ENCODE results near the gene IL1R2. TPM values are rescaled to one million over a fixed set of nuclear protein-coding genes. Genes with fewer than 3 reads are reported as not detected.

IL1R2 gene
- total RNA-seq, 1 experiment from 2014 or later, result 10.1 TPM

- Histone ChIP-seq H3K36me3 (ENCODE audit: control insufficient read depth, insufficient read depth, low read length) (no peaks in the 10 kb centered on the region), H3K4me1 (no peaks in the 10 kb centered on the region; the same call in 1 of the 2 replicates), H3K9me3 (no peaks in the 10 kb centered on the region), H3K27me3 (replicated peaks; ENCODE audit: control insufficient read depth, insufficient read depth, low read length) (no peaks in the 10 kb centered on the region), H3K4me3 (ENCODE audit: low read depth, low read length) (no peak overlapping the region)
- Mint-ChIP-seq H3K4me1 (ENCODE audit: low read depth, unreplicated experiment) (no peaks in the 10 kb centered on the region), H3K36me3 (ENCODE audit: insufficient read depth, unreplicated experiment) (no peaks in the 10 kb centered on the region), H3K27me3 (ENCODE audit: insufficient read depth, unreplicated experiment) (no peaks in the 10 kb centered on the region), H3K9me3 (ENCODE audit: unreplicated experiment) (no peaks in the 10 kb centered on the region), H3K4me3 (ENCODE audit: unreplicated experiment) (no peak overlapping the region), H3K27ac (ENCODE audit: unreplicated experiment) (no peak overlapping the region)
- ChIA-PET POLR2A (no interaction called here), CTCF (no interaction called here)
- TF ChIP-seq, protein P1, sequence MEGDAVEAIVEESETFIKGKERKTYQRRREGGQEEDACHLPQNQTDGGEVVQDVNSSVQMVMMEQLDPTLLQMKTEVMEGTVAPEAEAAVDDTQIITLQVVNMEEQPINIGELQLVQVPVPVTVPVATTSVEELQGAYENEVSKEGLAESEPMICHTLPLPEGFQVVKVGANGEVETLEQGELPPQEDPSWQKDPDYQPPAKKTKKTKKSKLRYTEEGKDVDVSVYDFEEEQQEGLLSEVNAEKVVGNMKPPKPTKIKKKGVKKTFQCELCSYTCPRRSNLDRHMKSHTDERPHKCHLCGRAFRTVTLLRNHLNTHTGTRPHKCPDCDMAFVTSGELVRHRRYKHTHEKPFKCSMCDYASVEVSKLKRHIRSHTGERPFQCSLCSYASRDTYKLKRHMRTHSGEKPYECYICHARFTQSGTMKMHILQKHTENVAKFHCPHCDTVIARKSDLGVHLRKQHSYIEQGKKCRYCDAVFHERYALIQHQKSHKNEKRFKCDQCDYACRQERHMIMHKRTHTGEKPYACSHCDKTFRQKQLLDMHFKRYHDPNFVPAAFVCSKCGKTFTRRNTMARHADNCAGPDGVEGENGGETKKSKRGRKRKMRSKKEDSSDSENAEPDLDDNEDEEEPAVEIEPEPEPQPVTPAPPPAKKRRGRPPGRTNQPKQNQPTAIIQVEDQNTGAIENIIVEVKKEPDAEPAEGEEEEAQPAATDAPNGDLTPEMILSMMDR (IDR thresholded peaks at IDR 0.05; ENCODE audit: insufficient read depth in 1 of 2, low read depth in 1 of 2, low read length in 1 of 2, severe bottlenecking in 1 of 2, unreplicated experiment in 1 of 2), result no peak
- DNase-seq, result no peak
- intact Hi-C loops (cut with micrococcal nuclease; ENCODE audit: unreplicated experiment), result no loop called here
- BruUV-seq (replicated peaks), result no TSS peak
Observed at GRCh38 chr2:102050854-102051391, 59.2 kb downstream of the IL1R2 start.

- POLR2A ChIA-PET, result no interaction called here
- no peak for DNase-seq
- no peaks in the 10 kb centered on the region for H3K9me3 Mint-ChIP-seq (ENCODE audit: unreplicated experiment)
- H3K4me1 ChIP-seq, result no peaks in the 10 kb centered on the region; the same call in 1 of the 2 replicates
- intact Hi-C loops (cut with micrococcal nuclease; ENCODE audit: unreplicated experiment), result no loop called here
- no peak overlapping the region for H3K4me3 Mint-ChIP-seq (ENCODE audit: unreplicated experiment)
- TF ChIP-seq, protein P1 (IDR thresholded peaks at IDR 0.05; ENCODE audit: insufficient read depth in 1 of 2, low read depth in 1 of 2, low read length in 1 of 2, severe bottlenecking in 1 of 2, unreplicated experiment in 1 of 2), result no peak
- H3K36me3 Mint-ChIP-seq (ENCODE audit: insufficient read depth, unreplicated experiment), result no peaks in the 10 kb centered on the region
- H3K27me3 Mint-ChIP-seq (ENCODE audit: insufficient read depth, unreplicated experiment), result no peaks in the 10 kb centered on the region
- H3K4me3 ChIP-seq (ENCODE audit: low read depth, low read length), result no peak overlapping the region
- CTCF ChIA-PET, result no interaction called here
- no peaks in the 10 kb centered on the region for H3K9me3 ChIP-seq
- BruUV-seq (replicated peaks), result no TSS peak
- no peak overlapping the region for H3K27ac Mint-ChIP-seq (ENCODE audit: unreplicated experiment)
- no peaks in the 10 kb centered on the region for H3K27me3 ChIP-seq (replicated peaks; ENCODE audit: control insufficient read depth, insufficient read depth, low read length)
- no peaks in the 10 kb centered on the region for H3K4me1 Mint-ChIP-seq (ENCODE audit: low read depth, unreplicated experiment)
- no peaks in the 10 kb centered on the region for H3K36me3 ChIP-seq (ENCODE audit: control insufficient read depth, insufficient read depth, low read length)
Observed at GRCh38 chr2:102051692-102052277, 60.0 kb downstream of the IL1R2 start.

- Histone ChIP-seq H3K4me1 (no peaks in the 10 kb centered on the region; the same call in 1 of the 2 replicates), H3K36me3 (ENCODE audit: control insufficient read depth, insufficient read depth, low read length) (no peaks in the 10 kb centered on the region), H3K27me3 (replicated peaks; ENCODE audit: control insufficient read depth, insufficient read depth, low read length) (no peaks in the 10 kb centered on the region), H3K9me3 (no peaks in the 10 kb centered on the region), H3K4me3 (ENCODE audit: low read depth, low read length) (no peak overlapping the region)
- CTCF ChIA-PET, result no interaction called here
- H3K27me3 Mint-ChIP-seq (ENCODE audit: insufficient read depth, unreplicated experiment), result no peaks in the 10 kb centered on the region
- peaks cover under 1% of the 10 kb centered on the region for H3K4me1 Mint-ChIP-seq (ENCODE audit: low read depth, unreplicated experiment)
- no peak overlapping the region for H3K27ac Mint-ChIP-seq (ENCODE audit: unreplicated experiment)
- H3K36me3 Mint-ChIP-seq (ENCODE audit: insufficient read depth, unreplicated experiment), result no peaks in the 10 kb centered on the region
- no peaks in the 10 kb centered on the region for H3K9me3 Mint-ChIP-seq (ENCODE audit: unreplicated experiment)
- no peak for DNase-seq
- TF ChIP-seq, protein P1 (IDR thresholded peaks at IDR 0.05; ENCODE audit: insufficient read depth in 1 of 2, low read depth in 1 of 2, low read length in 1 of 2, severe bottlenecking in 1 of 2, unreplicated experiment in 1 of 2), result no peak
- intact Hi-C loops (cut with micrococcal nuclease; ENCODE audit: unreplicated experiment), result no loop called here
- no peak overlapping the region for H3K4me3 Mint-ChIP-seq (ENCODE audit: unreplicated experiment)
- BruUV-seq (replicated peaks), result no TSS peak
- POLR2A ChIA-PET, result no interaction called here
Observed at GRCh38 chr2:102052365-102052764, 60.6 kb downstream of the IL1R2 start.
